ENCODE measurements around the gene SORBS1.

DNA sequence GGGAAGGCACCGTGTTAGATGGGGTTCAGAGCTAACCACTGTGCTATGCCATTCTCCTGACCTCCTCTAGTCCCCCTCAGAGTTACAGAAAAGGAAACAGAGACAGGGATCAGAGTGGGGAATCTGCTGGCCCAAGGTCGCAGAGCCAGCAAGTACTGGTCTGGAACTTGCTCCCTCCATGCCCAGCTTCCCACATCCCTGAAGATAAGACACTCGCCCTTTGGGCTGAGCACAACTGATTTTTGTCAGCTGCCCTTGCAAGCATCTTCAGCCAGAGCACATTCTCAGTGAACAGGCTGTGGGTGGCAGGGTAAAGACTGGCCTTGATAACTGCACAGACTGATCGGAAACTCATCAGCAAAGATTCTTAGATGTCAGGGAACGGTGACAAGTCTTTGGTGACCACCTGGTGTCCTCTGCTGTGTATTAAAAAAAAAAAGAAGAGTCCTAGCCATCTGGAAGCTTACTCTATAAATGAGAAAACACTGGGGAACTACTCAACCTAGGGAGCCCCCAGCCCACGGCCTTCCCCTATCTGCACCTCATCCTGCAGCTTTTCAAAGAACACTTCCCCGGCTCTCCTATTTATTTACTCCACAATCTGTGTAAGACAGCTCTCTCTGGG, 1.3 kb upstream of the SORBS1 start:
- TF ChIP-seq, protein P1, sequence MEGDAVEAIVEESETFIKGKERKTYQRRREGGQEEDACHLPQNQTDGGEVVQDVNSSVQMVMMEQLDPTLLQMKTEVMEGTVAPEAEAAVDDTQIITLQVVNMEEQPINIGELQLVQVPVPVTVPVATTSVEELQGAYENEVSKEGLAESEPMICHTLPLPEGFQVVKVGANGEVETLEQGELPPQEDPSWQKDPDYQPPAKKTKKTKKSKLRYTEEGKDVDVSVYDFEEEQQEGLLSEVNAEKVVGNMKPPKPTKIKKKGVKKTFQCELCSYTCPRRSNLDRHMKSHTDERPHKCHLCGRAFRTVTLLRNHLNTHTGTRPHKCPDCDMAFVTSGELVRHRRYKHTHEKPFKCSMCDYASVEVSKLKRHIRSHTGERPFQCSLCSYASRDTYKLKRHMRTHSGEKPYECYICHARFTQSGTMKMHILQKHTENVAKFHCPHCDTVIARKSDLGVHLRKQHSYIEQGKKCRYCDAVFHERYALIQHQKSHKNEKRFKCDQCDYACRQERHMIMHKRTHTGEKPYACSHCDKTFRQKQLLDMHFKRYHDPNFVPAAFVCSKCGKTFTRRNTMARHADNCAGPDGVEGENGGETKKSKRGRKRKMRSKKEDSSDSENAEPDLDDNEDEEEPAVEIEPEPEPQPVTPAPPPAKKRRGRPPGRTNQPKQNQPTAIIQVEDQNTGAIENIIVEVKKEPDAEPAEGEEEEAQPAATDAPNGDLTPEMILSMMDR (IDR thresholded peaks at IDR 0.05) = no peak
- no peak for TF ChIP-seq EZH2 (IDR thresholded peaks at IDR 0.05; ENCODE audit: borderline replicate concordance, insufficient read depth, low read depth, low read length, poor library complexity, severe bottlenecking)
